Measurements from ENCODE around the gene SIT1. TPM values are rescaled to one million over a fixed set of nuclear protein-coding genes. Genes with fewer than 3 reads are reported as not detected.

SIT1 gene
- total and polyA plus RNA-seq, 2 experiments from 2014 or later, result 13.2 to 14.7 TPM

- peaks cover 6% of the 10 kb centered on the region; the same call in 1 of the 2 replicates for H4K20me1 ChIP-seq (replicated peaks; ENCODE audit: insufficient read depth)
- peak overlapping the region; percentile 96 for H3K4me2 ChIP-seq
- TF ChIP-seq CTCF (conservative IDR thresholded peaks at IDR 0.05; ENCODE audit: low read depth in 2 of 2) (no peak), REST (IDR thresholded peaks at IDR 0.05; ENCODE audit: unreplicated experiment) (no peak), EZH2phosphoT487 (IDR thresholded peaks at IDR 0.05; ENCODE audit: unreplicated experiment) (no peak), JUNB (IDR thresholded peaks at IDR 0.05; ENCODE audit: unreplicated experiment) (no peak), ZNF462 (CRISPR knock-in tag; IDR thresholded peaks at IDR 0.05) (no peak), EZH2 (IDR thresholded peaks at IDR 0.05; ENCODE audit: low read depth, unreplicated experiment) (no peak), CREB1 (CRISPR knock-in tag; IDR thresholded peaks at IDR 0.05; ENCODE audit: low read depth) (no peak), NANOG (IDR thresholded peaks at IDR 0.05; ENCODE audit: borderline replicate concordance) (no peak), ZNF331 (CRISPR knock-in tag; IDR thresholded peaks at IDR 0.05; ENCODE audit: low read depth) (no peak), STAT1 (IDR thresholded peaks at IDR 0.05; ENCODE audit: unreplicated experiment) (no peak)
- peak; percentile 33 for ATAC-seq
- H3K79me2 ChIP-seq (replicated peaks; ENCODE audit: insufficient read depth), result peaks cover 22% of the 10 kb centered on the region
- peaks cover 36% of the 10 kb centered on the region for H3K36me3 Mint-ChIP-seq (ENCODE audit: low read depth)
- peaks cover 33% of the 10 kb centered on the region for H3K4me1 Mint-ChIP-seq
- DNase-seq (ENCODE audit: low spot score), result peak; percentile 53
- H3K9me2 ChIP-seq (ENCODE audit: insufficient read depth), result no peaks in the 10 kb centered on the region
- H3K36me3 ChIP-seq (ENCODE audit: insufficient read depth), result peaks cover 10% of the 10 kb centered on the region; the same call in 1 of the 2 replicates
- peaks cover 17% of the 10 kb centered on the region; the same call in 1 of the 2 replicates for H3K4me1 ChIP-seq (ENCODE audit: insufficient read depth)
- H3K27me3 Mint-ChIP-seq (ENCODE audit: insufficient read depth, low read depth, poor library complexity), result peaks cover 3% of the 10 kb centered on the region
- H3K27me3 ChIP-seq (ENCODE audit: insufficient read depth), result no peaks in the 10 kb centered on the region
- peak overlapping the region; percentile 95 for H3K4me3 Mint-ChIP-seq
- H3K9me3 Mint-ChIP-seq, result no peaks in the 10 kb centered on the region; the same call in 1 of the 3 replicates
- peak overlapping the region; percentile 50; the same call in 1 of the 2 replicates for H3K27ac ChIP-seq (ENCODE audit: low read depth)
- peak overlapping the region; percentile 59; the same call in 1 of the 2 replicates for H2AFZ ChIP-seq
- H3K27ac Mint-ChIP-seq, result no peak overlapping the region
- H3F3A ChIP-seq (replicated peaks; ENCODE audit: low read depth), result 0 out of 2 replicates have a peak, but pooled peaks cover 3% of the 10 kb centered on the region
- H3K4me3 ChIP-seq, result peak overlapping the region; percentile 94
These were observed 39.5 kb upstream of the SIT1 start for GRCh38 chr9:35690294-35690613.

All from GM23338 (cell line).